NCI-H446 (cell line): ENCODE measurements around the gene ABCB8.
A peak's percentile ranks its signal among the peaks of the same experiment; 100 is the strongest.
"Not testable (repeated sequence)": the region's sequence is repeated elsewhere in the genome, so short reads cannot be mapped to it uniquely, and the experiment has no call there.

Experiments used
- DNase-seq, 2 experiments: peaks; one replicate each; lab custom pipeline; 2025; lab: John Stamatoyannopoulos, UW

ABCB8 gene

GRCh38 chr7:150998341-150998740, 29.9 kb upstream of the ABCB8 start:
- no peak for DNase-seq

- DNase-seq, result no peak
These were observed 29.2 kb upstream of the ABCB8 start for GRCh38 chr7:150999001-150999400.

- no peak for DNase-seq
These were observed 28.6 kb upstream of the ABCB8 start for GRCh38 chr7:150999497-151000230.

- DNase-seq, result no peak
These were observed 27.3 kb upstream of the ABCB8 start for GRCh38 chr7:151000897-151001495.

GRCh38 chr7:151001546-151001945, 26.7 kb upstream of the ABCB8 start:
- no peak for DNase-seq

GRCh38 chr7:151003572-151003971, 24.7 kb upstream of the ABCB8 start:
- no peak for DNase-seq

GRCh38 chr7:151005566-151005965, 22.7 kb upstream of the ABCB8 start:
- no peak for DNase-seq

- DNase-seq, result no peak
These were observed 21.5 kb upstream of the ABCB8 start for GRCh38 chr7:151006590-151007300.

- no peak for DNase-seq
These were observed 20.8 kb upstream of the ABCB8 start for GRCh38 chr7:151007469-151007898.

GRCh38 chr7:151008143-151008510, 20.1 kb upstream of the ABCB8 start:
- DNase-seq, result no peak

GRCh38 chr7:151008511-151009323, 19.5 kb upstream of the ABCB8 start:
- no peak for DNase-seq

- no peak for DNase-seq
These were observed 18.8 kb upstream of the ABCB8 start for GRCh38 chr7:151009327-151010036.

- no peak for DNase-seq
These were observed 18.3 kb upstream of the ABCB8 start for GRCh38 chr7:151010037-151010306.

- no peak for DNase-seq
These were observed 17.7 kb upstream of the ABCB8 start for GRCh38 chr7:151010307-151011096.

- no peak for DNase-seq
These were observed 17.2 kb upstream of the ABCB8 start for GRCh38 chr7:151011097-151011409.

- not testable (repeated sequence) for DNase-seq
These were observed 16.6 kb upstream of the ABCB8 start for GRCh38 chr7:151011616-151012015.

- no peak for DNase-seq
These were observed 16.1 kb upstream of the ABCB8 start for GRCh38 chr7:151012031-151012692.

GRCh38 chr7:151012911-151013347, 15.3 kb upstream of the ABCB8 start:
- DNase-seq, result peak in 1 of 2 experiments; percentile 16

GRCh38 chr7:151013356-151013732, 14.9 kb upstream of the ABCB8 start:
- DNase-seq, result no peak

- no peak for DNase-seq
These were observed 14.3 kb upstream of the ABCB8 start for GRCh38 chr7:151013733-151014497.
